Prostate gland (tissue), 2 donors: ENCODE measurements around the gene THRB. TPM values are rescaled to one million over a fixed set of nuclear protein-coding genes. Genes with fewer than 3 reads are reported as not detected.

Source experiments
- DNase-seq: peaks from one replicate; pipeline ENCODE4 v3.0.0-alpha.2; 2019; ENCODE audit warnings: low spot score
- H3K27ac ChIP-seq, 2 donors: fragments of 200-600 bp; sonication (generic); 2 replicates each; pipeline ENCODE4 v1.5.1; 2017 to 2019
- H3K27me3 ChIP-seq: fragments of 200-600 bp; sonication (generic); replicated peaks from 2 replicates; pipeline ENCODE4 v1.5.1; 2019; ENCODE audit not compliant: insufficient read depth
- H3K36me3 ChIP-seq, 2 donors: fragments of 200-600 bp; sonication (generic); 1 replicate in 1 of 2; 2 replicates in 1 of 2; pipeline versions ENCODE4 v1.5.1 to v1.8.1; 2017 to 2019
- H3K4me1 ChIP-seq: fragments of 200-600 bp; sonication (generic); replicated peaks from 2 replicates; pipeline ENCODE4 v1.5.1; 2019
- H3K4me3 ChIP-seq, 2 donors: fragments of 200-600 bp; sonication (generic); 2 replicates each; pipeline ENCODE4 v1.5.1; 2017 to 2019
- H3K9me3 ChIP-seq: fragments of 200-600 bp; sonication (generic); 2 replicates; pipeline ENCODE4 v1.5.1; 2017
- POLR2A ChIP-seq: fragments of 450-650 bp; IDR thresholded peaks from one replicate; pipeline ENCODE4 v1.6.1; 2016; ENCODE audit warnings: antibody characterized with exemption, mild to moderate bottlenecking
- POLR2AphosphoS5 ChIP-seq: sonication (generic); formaldehyde crosslinking; IDR thresholded peaks from one replicate; pipeline ENCODE4 v1.6.1; 2017; ENCODE audit warnings: antibody characterized with exemption
- WGBS: methylation state at CpG from one replicate; pipeline ENCODE4 v1.1.5; 2018; 5-methylcytosine and 5-hydroxymethylcytosine counted together
- intact Hi-C: fragments of 100-400 bp; cut with DNase I; formaldehyde crosslinking; loops from one replicate; pipeline ENCODE4 v1.14.2; 2022
- total RNA-seq, 2 donors: library from RNA; depleted of rRNA; stranded (reverse); fragments of >200 nt; gene quantifications; one replicate each; pipeline ENCODE4 v1.1.0, GENCODE V29; 2016
- TF ChIP-seq, protein P1 (sequence below), 4 experiments: fragments of 200-600 bp in 2 of 4; fragments of 450-650 bp in 2 of 4; sonication (generic) in 2 of 4; IDR thresholded peaks; 1 replicate in 3 of 4; 2 replicates in 1 of 4; pipeline ENCODE4 v1.5.1; 2016 to 2019; ENCODE audit warnings: antibody characterized with exemption in 4 of 4, mild to moderate bottlenecking in 2 of 4, moderate library complexity in 2 of 4

THRB gene
- total RNA-seq, 2 donors from 2014 or later = 13.0 to 39.6 TPM

- 7% methylated on average over 4 of the region's 4 CpGs for WGBS
- Histone ChIP-seq H3K4me1 (no peaks in the 10 kb centered on the region), H3K27me3 (no peaks in the 10 kb centered on the region), H3K4me3 (no peak overlapping the region), H3K9me3 (no peaks in the 10 kb centered on the region), H3K36me3 (no peaks in the 10 kb centered on the region), H3K27ac (peak overlapping the region; percentile 8 to 24)
- intact Hi-C loops = loop anchor here (2.0 to 5.0 kb wide), 3 partner anchors 51 to 235 kb away; no protein-coding TSS in a partner anchor
- TF ChIP-seq, protein P1, sequence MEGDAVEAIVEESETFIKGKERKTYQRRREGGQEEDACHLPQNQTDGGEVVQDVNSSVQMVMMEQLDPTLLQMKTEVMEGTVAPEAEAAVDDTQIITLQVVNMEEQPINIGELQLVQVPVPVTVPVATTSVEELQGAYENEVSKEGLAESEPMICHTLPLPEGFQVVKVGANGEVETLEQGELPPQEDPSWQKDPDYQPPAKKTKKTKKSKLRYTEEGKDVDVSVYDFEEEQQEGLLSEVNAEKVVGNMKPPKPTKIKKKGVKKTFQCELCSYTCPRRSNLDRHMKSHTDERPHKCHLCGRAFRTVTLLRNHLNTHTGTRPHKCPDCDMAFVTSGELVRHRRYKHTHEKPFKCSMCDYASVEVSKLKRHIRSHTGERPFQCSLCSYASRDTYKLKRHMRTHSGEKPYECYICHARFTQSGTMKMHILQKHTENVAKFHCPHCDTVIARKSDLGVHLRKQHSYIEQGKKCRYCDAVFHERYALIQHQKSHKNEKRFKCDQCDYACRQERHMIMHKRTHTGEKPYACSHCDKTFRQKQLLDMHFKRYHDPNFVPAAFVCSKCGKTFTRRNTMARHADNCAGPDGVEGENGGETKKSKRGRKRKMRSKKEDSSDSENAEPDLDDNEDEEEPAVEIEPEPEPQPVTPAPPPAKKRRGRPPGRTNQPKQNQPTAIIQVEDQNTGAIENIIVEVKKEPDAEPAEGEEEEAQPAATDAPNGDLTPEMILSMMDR (IDR thresholded peaks at IDR 0.05) = peak; percentile 59 to 85 (median 76)
- no peak for TF ChIP-seq POLR2A
- peak; percentile 91 for TF ChIP-seq POLR2AphosphoS5
- peak; percentile 69 for DNase-seq
Observed at GRCh38 chr3:24237971-24238706, 256.5 kb downstream of the THRB start.

DNA sequence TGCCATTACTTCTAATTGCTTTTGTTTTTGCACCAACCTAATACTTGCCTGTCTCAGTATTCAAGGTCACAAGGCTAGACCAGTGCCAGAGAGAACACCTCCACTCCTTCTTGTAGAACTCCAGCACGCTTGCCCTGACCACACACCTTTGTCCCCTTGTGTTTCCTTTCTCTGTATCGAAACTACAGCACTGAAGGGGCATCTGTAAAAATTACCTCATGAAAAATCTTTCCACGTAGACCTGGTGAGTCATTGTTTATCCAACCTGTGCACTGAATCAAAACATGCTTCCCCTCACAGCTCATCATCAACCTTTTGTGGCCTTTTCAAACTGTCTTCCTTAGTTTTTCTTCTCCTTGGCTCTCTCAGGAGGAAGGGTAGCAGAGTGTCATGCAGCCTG lies 259.5 kb downstream of the THRB start:
- intact Hi-C loops = loop anchor here (5.0 kb wide), 2 partner anchors 48 to 168 kb away; no protein-coding TSS in a partner anchor
- Histone ChIP-seq H3K27me3 (no peaks in the 10 kb centered on the region), H3K27ac (no peak overlapping the region), H3K36me3 (no peaks in the 10 kb centered on the region), H3K4me3 (no peak overlapping the region), H3K4me1 (no peaks in the 10 kb centered on the region), H3K9me3 (no peaks in the 10 kb centered on the region)
- no peak for DNase-seq
- no peak for TF ChIP-seq POLR2A
- no peak for TF ChIP-seq POLR2AphosphoS5
- TF ChIP-seq, protein P1 (IDR thresholded peaks at IDR 0.05) = no peak
- 59% methylated on average over 3 of the region's 3 CpGs for WGBS

- H3K27ac ChIP-seq = no peak overlapping the region
- 25% methylated on average over 1 of the region's 1 CpG for WGBS
- no peak overlapping the region for H3K4me3 ChIP-seq
- H3K36me3 ChIP-seq = no peaks in the 10 kb centered on the region
- intact Hi-C loops = no loop called here
- no peaks in the 10 kb centered on the region for H3K4me1 ChIP-seq
- peak; percentile 62 for DNase-seq
- no peak for TF ChIP-seq POLR2A
- peak; percentile 81 for TF ChIP-seq POLR2AphosphoS5
- H3K27me3 ChIP-seq = no peaks in the 10 kb centered on the region
- H3K9me3 ChIP-seq = no peaks in the 10 kb centered on the region
Observed at GRCh38 chr3:24232784-24233183, 261.9 kb downstream of the THRB start.

DNA sequence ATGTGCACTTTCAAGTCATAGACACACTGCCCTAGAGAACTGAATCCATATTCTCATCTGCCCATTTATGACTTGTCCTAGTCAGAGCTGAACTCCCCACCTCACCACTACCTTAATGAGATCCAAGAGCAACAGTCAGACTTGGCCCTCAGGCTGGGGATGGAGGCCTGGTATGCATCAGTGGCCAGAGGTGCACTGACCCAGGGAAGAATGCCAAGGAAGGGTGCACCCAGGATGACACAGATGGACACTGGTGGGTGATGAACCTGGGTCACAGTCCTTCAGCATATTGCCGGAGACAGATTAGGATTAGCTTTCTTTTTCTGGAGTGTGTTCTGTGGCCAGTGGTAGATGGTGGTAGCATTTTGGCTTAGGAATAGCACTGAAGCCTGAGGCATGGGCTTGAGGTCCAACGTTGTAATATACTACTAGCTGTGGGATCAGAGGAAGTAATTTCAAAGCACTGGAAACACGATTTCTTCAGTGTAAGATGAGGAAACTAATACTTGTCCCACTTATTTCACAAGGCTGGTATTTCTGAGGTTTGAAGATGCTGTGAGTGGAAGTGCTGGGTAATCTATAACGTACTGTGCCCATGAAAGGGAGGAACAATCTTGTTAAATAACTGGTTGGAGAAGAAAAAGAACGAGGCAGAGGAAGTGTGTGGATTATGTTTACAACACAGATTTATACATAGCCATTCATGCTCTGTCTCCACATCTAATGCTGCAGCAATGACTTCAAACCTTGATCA lies 265.0 kb downstream of the THRB start:
- Histone ChIP-seq H3K27ac (no peak overlapping the region), H3K4me1 (no peaks in the 10 kb centered on the region), H3K4me3 (no peak overlapping the region), H3K9me3 (no peaks in the 10 kb centered on the region), H3K36me3 (no peaks in the 10 kb centered on the region), H3K27me3 (no peaks in the 10 kb centered on the region)
- intact Hi-C loops = no loop called here
- DNase-seq = no peak
- WGBS = 63% methylated on average over 5 of the region's 5 CpGs
- TF ChIP-seq POLR2A = no peak

DNA sequence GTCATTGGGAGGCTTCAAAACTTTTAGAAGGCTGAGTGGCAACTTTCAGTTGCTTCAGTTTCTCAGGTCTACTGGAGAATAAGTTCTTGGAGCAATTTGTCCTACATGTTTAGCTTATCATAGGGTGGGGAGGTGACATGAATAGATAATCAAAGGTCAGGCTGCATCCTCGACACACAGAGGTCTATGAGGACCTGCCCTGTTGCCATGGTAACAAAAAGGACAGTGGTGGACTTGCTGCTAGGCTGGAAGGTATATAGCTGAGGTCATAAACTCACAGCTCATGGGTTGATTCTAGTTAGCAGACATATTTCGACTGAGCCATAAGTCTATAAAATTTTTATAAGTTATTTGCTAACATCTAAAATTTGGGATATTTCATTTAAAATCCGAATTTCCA lies 267.0 kb downstream of the THRB start:
- no peak overlapping the region for H3K27ac ChIP-seq
- intact Hi-C loops = no loop called here
- TF ChIP-seq POLR2A (no peak), POLR2AphosphoS5 (no peak)
- TF ChIP-seq, protein P1 (IDR thresholded peaks at IDR 0.05) = no peak
- H3K4me3 ChIP-seq = no peak overlapping the region
- WGBS = 77% methylated on average over 3 of the region's 3 CpGs
- H3K36me3 ChIP-seq = no peaks in the 10 kb centered on the region
- DNase-seq = no peak
- no peaks in the 10 kb centered on the region for H3K27me3 ChIP-seq
- H3K9me3 ChIP-seq = no peaks in the 10 kb centered on the region
- no peaks in the 10 kb centered on the region for H3K4me1 ChIP-seq
